Activated CD8-positive, alpha-beta T cell treated with anti-CD3 and anti-CD28 coated beads for 36 hours (primary cell): ENCODE data around the gene SOHLH1. TPM values are rescaled to one million over a fixed set of nuclear protein-coding genes. Genes with fewer than 3 reads are reported as not detected.

Experiments
- ATAC-seq: fragments of 200-7000 bp; cut with Tn5 transposase; one replicate; pipeline ENCODE4 v1.10.0; 2021; ENCODE audit warnings: mild to moderate bottlenecking, moderate library complexity
- CTCF ChIA-PET: fragments of 350-600 bp; sonication (Branson Sonifier 250); formaldehyde crosslinking; loops from one replicate; lab custom pipeline; 2021; ENCODE audit warnings: antibody characterized with exemption; lab: Charles Lee
- POLR2A ChIA-PET: fragments of 350-600 bp; sonication (Branson Sonifier 250); formaldehyde crosslinking; loops from one replicate; lab custom pipeline; 2021; ENCODE audit warnings: antibody characterized with exemption; lab: Charles Lee
- DNase-seq: peaks from one replicate; pipeline ENCODE4 v3.0.0-alpha.2; 2020
- H3K27ac Mint-ChIP-seq: one replicate; pipeline ENCODE4 v1.8.0; 2021; ENCODE audit warnings: mild to moderate bottlenecking, mixed read lengths
- H3K27me3 Mint-ChIP-seq: one replicate; pipeline ENCODE4 v1.8.0; 2021; ENCODE audit warnings: mixed read lengths
- H3K36me3 Mint-ChIP-seq: one replicate; pipeline ENCODE4 v1.8.0; 2021; ENCODE audit warnings: low read depth, mixed read lengths
- H3K4me1 Mint-ChIP-seq: one replicate; pipeline ENCODE4 v1.8.0; 2021; ENCODE audit warnings: low read depth, mixed read lengths
- H3K4me3 Mint-ChIP-seq: one replicate; pipeline ENCODE4 v1.8.0; 2021; ENCODE audit warnings: mild to moderate bottlenecking, moderate library complexity, mixed read lengths
- H3K9me3 Mint-ChIP-seq: one replicate; pipeline ENCODE4 v1.8.0; 2021; ENCODE audit warnings: mixed read lengths
- intact Hi-C: fragments of 100-400 bp; cut with micrococcal nuclease; formaldehyde crosslinking; loops from one replicate; pipeline ENCODE4 v1.10.0; 2022
- total RNA-seq, 2 experiments: library from RNA; stranded (reverse); gene quantifications; one replicate each; pipeline ENCODE4 v1.2.3, GENCODE V29; 2021
- TF ChIP-seq, protein P1 (sequence below): fragments of 200-600 bp; IDR thresholded peaks from one replicate; pipeline ENCODE4 v1.8.0; 2022; ENCODE audit warnings: antibody characterized with exemption, mild to moderate bottlenecking

SOHLH1 gene
- total RNA-seq, 2 experiments from 2014 or later = not detected

DNA sequence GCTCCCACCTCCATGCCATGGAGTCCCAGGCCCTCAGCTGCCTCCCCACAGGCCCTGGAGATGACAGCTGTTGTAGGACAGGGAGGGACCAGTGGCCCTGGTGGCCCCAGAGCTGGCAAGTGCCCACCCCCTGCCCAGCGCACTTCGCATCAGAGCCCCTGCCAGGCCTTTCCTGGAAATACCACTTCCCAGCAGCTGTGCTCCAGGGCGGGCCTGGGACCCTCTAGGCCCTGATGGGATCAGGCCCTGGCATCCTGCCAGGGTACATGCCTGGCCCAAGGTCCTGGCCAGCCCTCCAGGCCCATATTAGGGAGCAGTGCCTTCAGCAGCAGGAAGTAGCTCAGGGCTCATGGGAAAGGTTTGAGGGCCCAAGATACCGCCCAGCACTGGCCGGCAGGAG, 5.2 kb upstream of the SOHLH1 start:
- Mint-ChIP-seq H3K27me3 (peaks cover 14% of the 10 kb centered on the region), H3K4me1 (no peaks in the 10 kb centered on the region), H3K4me3 (no peak overlapping the region), H3K36me3 (no peaks in the 10 kb centered on the region), H3K9me3 (no peaks in the 10 kb centered on the region), H3K27ac (no peak overlapping the region)
- ChIA-PET POLR2A (interaction anchor here (1.0 kb wide), 1 partner anchor 11 kb away, joined by 3 read pairs; no protein-coding TSS in a partner anchor), CTCF (no interaction called here)
- ATAC-seq (no peak), DNase-seq (no peak)
- intact Hi-C loops = no loop called here
- TF ChIP-seq, protein P1, sequence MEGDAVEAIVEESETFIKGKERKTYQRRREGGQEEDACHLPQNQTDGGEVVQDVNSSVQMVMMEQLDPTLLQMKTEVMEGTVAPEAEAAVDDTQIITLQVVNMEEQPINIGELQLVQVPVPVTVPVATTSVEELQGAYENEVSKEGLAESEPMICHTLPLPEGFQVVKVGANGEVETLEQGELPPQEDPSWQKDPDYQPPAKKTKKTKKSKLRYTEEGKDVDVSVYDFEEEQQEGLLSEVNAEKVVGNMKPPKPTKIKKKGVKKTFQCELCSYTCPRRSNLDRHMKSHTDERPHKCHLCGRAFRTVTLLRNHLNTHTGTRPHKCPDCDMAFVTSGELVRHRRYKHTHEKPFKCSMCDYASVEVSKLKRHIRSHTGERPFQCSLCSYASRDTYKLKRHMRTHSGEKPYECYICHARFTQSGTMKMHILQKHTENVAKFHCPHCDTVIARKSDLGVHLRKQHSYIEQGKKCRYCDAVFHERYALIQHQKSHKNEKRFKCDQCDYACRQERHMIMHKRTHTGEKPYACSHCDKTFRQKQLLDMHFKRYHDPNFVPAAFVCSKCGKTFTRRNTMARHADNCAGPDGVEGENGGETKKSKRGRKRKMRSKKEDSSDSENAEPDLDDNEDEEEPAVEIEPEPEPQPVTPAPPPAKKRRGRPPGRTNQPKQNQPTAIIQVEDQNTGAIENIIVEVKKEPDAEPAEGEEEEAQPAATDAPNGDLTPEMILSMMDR = no peak

DNA sequence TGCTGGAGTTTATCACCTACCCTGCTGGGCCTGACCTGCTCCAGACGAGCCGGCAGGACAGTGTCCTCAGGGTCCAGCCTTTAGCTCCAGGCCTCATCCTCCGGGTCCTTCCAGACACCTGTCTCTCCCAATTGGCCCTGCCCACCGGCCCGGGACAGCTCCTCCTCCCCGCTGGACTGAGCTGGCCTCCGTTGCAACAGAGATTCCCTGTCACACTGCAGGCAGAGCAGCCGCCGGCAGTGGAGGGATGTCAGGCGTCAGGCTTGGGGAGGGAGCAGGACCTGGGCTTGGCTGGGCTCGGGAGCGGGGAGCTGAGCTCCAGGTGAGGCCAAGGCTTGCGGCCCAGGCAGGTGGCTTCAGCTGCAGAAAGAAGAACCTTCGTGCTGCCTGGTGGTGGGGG, 4.4 kb upstream of the SOHLH1 start:
- H3K9me3 Mint-ChIP-seq = no peaks in the 10 kb centered on the region
- ChIA-PET POLR2A (interaction anchor here (1.0 kb wide), 1 partner anchor 12 kb away, joined by 3 read pairs; no protein-coding TSS in a partner anchor), CTCF (no interaction called here)
- ATAC-seq (no peak), DNase-seq (no peak)
- no peak overlapping the region for H3K27ac Mint-ChIP-seq
- no peaks in the 10 kb centered on the region for H3K36me3 Mint-ChIP-seq
- peaks cover 14% of the 10 kb centered on the region for H3K27me3 Mint-ChIP-seq
- intact Hi-C loops = no loop called here
- no peak overlapping the region for H3K4me3 Mint-ChIP-seq
- H3K4me1 Mint-ChIP-seq = no peaks in the 10 kb centered on the region
- TF ChIP-seq, protein P1 = no peak

DNA sequence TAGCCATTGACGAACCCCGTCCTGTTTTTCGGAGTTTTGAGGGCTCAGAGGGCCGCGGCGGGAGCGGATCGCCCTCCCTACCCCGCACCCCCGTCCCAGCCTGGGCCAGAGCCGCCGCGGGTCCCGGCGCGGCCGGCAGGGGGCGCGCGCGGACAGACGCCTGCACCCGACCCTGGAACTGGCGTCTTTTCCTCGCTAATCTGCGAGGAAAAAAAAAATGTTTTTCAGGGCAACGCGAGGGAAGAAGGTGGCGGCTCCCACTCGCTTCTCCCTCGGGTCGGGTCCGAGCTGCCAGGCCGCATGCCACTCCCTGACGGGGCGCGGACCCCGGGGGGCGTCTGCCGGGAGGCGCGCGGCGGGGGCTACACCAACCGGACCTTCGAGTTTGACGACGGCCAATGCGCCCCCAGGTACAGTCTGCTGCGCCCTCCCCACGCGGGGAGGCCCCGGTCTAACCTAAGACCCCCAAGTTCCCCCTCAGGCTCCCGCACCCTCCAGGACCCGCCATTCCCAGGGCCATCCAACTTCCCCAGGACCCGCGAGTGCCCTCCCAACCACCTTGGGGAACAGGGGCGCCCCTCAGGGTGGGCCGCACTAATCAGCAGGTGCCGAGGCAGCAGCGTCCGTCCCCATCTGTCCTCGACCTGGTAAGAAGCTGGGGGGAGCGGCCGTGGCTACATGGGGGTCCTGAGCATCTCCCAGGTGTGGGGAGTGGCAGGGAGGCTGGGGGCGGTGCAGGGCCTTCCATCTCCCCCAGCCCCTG, 2.9 kb upstream of the SOHLH1 start, which contains the start of gene KCNT1:
Gene KCNT1 (plus strand): TSS at position 227 of the 763 bp plus-strand sequence. CDS start 74 bp downstream, at position 301.
- ChIA-PET CTCF (interaction anchor here (0.7 to 1.1 kb wide), 3 partner anchors 13 to 1455 kb away, joined by 3 read pairs; no protein-coding TSS in a partner anchor), POLR2A (no interaction called here)
- intact Hi-C loops = no loop called here
- no peaks in the 10 kb centered on the region for H3K36me3 Mint-ChIP-seq
- DNase-seq = peak; percentile 65
- TF ChIP-seq, protein P1 = peak; percentile 93
- no peak within 1 kb of the TSS for H3K4me3 Mint-ChIP-seq
- H3K9me3 Mint-ChIP-seq = no peaks in the 10 kb centered on the region
- H3K27me3 Mint-ChIP-seq = peaks cover 14% of the 10 kb centered on the region
- H3K4me1 Mint-ChIP-seq = no peaks in the 10 kb centered on the region
- ATAC-seq = peak; percentile 84
- no peak within 1 kb of the TSS for H3K27ac Mint-ChIP-seq

DNA sequence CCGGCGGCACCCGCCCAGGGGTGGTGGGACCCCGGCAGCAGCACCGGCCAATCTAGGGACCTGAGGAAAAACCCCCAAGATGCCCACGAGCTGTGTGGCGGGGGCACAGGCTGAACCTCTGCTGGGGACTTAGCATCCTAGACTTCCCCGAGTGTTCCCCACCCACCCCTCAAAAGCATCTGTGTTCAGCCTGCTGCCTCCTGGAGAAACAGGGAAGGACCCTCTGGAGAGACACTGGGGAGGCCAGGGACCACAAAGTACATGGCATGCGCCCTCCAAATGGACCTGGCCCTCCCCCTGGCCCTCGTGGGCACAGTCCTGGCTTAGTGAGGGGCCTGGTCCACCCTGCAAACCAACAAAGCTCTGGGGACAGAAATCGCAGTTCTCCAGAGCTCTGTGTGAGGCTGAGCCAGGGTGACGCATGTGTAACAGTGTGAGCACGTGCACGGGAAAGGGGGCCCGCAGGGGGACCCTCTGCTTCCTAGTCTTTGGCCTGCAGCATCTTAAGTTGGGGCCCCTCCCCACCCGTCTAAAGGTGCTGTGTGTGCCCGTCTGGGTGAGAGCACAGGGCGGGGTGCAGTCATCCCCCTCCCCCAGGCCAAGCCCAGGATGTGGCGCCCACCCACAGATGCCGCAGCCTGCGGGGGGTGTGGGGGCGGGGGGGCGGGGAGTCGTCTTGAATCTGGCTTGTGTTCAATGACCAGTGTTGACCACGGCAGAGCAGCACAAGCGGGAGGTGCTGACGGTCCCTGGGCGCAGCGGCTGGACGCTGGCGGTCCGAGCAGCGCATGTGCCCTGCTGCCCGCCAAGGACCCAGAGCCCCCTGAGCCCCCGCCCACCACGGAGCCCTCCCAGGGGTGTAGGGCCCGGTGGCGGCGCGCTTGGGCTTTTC, 2.0 kb upstream of the SOHLH1 start:
- intact Hi-C loops = no loop called here
- TF ChIP-seq, protein P1 = no peak
- ChIA-PET POLR2A (no interaction called here), CTCF (no interaction called here)
- DNase-seq = peak; percentile 44
- Mint-ChIP-seq H3K4me1 (no peaks in the 10 kb centered on the region), H3K27me3 (peaks cover 14% of the 10 kb centered on the region), H3K4me3 (no peak overlapping the region), H3K9me3 (no peaks in the 10 kb centered on the region), H3K27ac (no peak overlapping the region), H3K36me3 (no peaks in the 10 kb centered on the region)
- peak; percentile 70 for ATAC-seq
